GM19043 (cell line): ENCODE results near the gene RAD50.

Experiments used
- ATAC-seq: cut with Tn5 transposase; IDR thresholded peaks from one replicate; pipeline ENCODE4 v1.9.1; 2021; ENCODE audit warnings: low read depth; ENCODE audit not compliant: unreplicated experiment

The RAD50 gene

DNA sequence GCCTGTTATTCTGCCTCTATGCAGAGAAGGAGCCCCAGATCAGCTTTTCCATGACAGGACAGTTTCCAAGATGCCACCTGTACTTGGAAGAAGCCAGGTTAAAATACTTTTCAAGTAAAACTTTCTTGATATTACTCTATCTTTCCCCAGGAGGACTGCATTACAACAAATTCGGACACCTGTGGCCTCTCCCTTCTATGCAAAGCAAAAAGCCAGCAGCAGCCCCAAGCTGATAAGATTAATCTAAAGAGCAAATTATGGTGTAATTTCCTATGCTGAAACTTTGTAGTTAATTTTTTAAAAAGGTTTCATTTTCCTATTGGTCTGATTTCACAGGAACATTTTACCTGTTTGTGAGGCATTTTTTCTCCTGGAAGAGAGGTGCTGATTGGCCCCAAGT, 116.7 kb downstream of the RAD50 start:
- ATAC-seq, result no peak

DNA sequence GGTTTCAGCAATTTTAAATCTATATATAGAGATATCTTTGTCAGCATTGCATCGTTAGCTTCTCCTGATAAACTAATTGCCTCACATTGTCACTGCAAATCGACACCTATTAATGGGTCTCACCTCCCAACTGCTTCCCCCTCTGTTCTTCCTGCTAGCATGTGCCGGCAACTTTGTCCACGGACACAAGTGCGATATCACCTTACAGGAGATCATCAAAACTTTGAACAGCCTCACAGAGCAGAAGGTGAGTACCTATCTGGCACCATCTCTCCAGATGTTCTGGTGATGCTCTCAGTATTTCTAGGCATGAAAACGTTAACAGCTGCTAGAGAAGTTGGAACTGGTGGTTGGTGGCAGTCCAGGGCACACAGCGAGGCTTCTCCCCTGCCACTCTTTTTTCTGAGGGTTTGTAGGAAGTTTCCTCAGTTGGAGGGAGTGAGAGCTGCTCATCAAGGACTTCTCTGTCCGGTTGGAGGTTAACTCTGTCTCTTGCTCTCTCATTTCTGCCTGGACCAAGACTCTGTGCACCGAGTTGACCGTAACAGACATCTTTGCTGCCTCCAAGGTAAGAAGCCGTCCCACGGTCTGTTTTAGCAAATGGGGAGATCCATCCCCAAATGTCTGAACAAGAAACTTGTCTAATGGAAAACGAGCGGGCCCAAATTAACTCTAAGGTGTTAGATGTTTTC, 117.3 kb downstream of the RAD50 start, which contains the start of gene IL4:
TSS of gene IL4 (plus strand) at position 51 of the 692 bp plus-strand sequence. CDS start at position 113, 62 bp downstream.
- ATAC-seq, result no peak

DNA sequence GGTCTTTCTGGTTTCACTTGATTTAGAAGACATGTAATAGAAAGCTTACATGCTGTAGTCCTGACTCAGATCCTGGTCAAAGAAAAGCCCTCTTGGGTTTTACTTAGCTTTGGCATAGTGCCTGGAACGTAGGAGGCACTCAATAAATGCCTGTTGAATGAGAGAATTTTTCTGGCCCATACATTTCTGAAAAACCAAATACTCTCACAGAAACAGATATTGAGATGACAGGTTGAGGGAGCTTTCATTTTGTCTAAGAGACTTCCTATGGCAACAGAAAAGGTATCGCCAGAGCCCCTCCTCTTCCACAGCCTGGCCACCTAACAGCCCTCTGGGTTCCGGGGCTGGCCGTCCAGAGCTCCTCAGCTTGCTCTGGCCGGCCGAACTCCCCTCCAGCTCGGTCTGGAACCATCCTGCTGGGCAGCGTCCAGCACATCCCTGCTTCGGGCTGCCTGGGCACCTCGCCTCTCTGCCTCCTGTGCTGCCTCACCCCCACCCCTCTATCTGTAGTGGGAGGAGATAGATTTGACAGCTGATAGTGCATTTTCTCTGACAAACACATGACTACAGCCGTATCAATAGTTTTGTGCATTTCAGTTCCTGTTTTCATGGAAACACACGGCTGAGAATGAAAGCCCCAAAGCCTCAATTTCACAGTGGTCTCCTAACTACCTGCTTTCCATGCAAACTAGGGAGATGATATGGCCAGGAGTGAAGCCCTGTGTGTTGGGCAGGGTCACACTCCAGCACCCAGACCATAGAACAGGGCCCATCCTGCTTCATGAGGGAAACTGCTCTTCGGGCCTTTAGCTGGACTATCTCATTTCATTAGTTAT, 118.1 kb downstream of the RAD50 start:
- ATAC-seq, result peak; percentile 83

DNA sequence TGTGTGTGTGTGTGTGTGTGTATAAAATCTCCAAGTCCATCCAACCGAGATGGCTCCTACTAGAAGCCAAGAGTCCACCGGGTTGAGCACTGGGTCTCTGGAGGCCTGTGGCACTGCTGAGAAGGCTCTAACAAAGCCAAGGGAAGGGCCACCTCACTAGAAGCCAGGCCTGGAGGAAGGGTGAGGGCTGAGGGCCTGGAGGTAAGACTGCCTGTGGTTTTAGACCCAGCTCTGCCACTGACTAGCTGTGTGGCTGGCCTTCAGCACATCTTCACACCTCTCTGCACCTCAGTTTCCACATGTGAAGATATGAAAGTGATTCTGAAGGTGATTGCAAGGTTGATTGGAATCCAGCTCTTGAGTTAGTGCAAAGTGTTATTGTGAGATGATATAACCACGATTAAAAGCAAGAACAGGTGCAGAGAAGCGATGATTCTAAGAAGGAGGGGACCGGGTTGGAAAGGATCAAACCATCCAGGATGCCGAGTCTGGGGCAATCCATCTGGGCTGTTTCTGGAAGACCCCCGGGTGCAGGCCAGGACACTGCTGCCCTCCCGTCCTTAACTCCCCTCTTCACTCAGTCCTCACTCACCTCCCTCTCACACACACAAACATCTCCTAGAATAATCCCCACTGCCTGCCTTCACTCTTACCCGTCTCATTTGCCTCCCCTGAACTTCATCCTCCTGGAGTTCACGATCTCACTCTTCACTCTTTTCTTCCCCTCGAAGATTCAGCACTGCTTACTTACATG, 119.3 kb downstream of the RAD50 start:
- ATAC-seq, result no peak

DNA sequence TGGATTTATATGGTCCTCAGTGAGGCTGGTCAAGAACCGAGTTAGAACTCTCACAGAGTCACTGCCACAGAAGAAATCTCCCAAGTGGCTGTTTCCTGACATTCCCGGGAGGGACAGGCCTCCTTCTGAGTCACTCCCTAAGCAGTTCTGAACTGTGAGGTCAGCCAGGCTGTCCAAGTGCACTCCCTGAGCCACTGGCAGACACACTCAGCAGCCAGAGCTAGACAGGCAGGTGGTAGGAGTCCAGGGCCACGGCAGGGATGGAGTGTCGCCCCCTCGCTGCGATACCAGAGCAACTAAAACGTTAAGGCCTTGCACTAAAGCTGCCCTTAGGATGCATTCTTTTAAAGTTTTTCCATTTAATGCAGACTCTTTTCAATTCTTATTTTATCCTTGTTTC, 120.4 kb downstream of the RAD50 start:
- ATAC-seq, result no peak

DNA sequence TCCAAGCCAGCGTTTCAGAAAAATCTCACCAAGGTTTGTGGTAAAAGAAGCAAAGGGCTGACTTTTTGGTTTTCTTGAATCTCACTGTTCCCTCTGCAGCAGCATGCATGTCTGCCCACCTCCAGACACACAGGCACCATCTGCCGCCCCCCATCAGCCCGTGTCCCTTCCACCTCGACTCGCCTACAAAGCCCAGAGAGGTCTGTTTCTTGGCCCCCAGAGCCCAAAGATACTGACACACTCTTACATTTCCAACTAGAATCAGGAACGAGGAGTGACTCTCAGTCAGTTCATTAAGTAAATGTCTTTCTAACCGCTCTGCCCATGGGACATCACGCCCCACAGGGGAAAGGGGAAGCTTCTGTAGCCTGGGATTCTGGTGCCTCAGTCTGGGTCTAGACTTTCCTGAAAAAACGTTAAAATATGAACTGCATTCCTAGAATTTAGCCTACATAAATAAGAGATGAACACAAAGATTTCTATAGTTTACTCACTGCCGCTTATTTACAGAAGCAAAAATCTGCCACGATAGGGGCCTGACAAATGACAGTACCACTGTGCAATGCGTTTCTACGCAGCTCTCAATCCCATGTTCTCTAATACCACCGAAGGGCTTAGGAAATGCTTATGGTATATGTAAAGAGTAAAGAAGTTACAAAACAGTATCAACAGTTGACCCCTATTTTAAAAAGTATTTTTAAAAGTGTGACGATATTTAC, 121.1 kb downstream of the RAD50 start:
- no peak for ATAC-seq

DNA sequence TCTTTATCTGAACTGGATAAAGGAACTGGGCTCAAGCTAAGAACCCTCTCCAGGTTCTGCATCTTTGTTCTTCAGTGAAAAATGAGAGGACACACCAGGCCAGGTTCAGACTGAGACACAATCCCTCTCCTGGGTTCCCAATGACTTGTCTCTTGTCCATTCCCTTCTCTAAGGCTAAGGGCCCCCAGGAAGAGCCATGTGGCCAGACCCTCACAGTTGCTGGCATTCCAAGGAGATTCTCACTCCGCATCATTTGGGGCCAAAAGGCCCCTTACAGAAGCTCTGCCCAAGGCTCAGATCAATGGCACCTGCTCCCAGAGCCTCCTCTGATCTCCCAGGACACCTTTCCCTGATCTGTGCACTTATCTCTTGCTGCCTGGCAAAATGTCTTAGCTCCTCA, 122.0 kb downstream of the RAD50 start:
- ATAC-seq, result no peak

DNA sequence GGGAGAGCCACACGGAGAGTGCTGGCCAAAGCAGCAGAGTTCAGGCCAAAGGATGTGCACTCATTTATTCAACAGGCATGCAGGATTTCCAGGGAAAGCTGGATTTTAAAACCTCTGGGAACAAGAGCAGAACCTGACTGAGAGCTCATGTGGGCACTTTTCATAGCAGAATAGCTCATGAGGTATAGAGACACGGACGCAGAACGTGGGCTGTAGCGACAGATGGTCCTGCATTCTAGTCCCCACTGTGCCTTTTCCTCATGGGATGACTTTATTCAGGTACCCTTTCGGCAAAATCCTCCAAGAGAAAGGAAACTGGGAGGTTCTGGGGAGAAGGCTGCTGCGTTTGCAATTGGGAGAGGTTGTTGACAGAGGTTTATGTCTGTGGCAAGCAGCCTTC, 122.4 kb downstream of the RAD50 start:
- no peak for ATAC-seq

- ATAC-seq, result no peak
Observed at GRCh38 chr5:132679717-132680380, 123.1 kb downstream of the RAD50 start.

DNA sequence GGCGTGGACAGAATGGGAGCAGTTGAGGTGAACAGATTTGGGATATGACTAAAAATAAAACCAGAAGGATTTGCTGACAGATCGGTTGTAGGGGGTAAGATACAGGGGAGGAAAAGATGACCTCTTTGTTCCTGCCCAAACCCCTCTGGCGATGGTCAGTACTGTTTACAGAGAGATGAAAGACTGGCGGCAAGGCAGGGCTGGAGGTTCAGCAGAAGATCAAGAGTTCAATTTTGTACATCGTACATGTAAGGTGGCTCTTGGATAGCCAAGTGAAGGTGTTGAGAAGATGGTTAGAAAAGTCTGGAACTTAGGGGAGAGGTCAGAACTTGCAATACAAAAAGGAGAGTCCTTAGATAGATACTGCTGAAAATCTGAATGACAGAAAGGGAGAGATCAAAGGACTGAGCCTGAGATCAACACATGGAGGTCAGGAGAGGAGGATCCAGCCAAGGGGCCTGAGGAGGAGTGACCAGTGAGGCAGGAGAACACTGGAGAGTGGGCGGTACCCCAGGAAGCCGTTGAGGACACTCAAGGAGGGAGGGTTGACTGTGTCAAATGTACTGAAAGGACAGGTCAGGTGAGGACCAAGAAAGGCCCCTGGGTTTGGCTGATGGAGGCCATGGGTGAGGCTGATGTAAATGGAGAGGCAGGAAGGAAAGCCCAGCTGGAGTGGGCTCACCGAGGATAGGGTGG, 124.2 kb downstream of the RAD50 start:
- ATAC-seq, result no peak

DNA sequence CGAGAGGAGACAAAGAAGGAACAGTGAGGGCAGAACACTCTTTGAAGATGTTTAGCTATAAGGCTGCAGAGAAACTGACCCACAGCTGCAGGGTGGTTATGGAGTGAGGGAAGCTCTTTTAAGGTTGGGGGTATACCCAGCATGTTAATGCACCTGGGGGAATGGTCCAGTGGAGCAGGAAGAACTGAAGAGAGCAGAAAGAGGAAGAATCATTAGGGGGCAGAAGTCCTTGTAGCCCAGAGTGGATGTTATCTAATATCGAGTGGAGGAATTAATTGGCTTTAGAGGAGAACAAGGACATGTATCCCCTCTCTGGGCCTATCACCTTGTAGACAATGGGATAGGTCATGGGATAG, 124.7 kb downstream of the RAD50 start:
- ATAC-seq, result no peak

GRCh38 chr5:132681983-132682382, 125.2 kb downstream of the RAD50 start:
- ATAC-seq, result no peak

DNA sequence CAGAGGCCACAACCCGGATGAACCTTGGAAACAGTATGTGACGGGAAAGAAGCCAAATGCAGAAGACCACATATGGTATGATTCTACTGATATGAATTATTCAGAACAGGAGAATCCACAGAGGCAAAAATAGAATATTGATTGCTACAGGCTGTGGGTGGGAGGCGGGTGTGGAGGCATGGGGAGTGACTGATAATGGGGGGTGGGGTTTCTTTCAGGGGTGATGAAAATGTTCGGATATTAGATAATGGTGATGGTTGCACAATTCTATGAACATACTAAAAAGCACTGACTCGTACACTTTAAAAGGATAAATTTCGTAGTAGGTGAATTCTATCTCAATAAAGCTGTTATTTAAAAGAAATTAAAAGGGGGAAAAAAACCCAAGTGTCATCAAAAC, 127.7 kb downstream of the RAD50 start:
- no peak for ATAC-seq

DNA sequence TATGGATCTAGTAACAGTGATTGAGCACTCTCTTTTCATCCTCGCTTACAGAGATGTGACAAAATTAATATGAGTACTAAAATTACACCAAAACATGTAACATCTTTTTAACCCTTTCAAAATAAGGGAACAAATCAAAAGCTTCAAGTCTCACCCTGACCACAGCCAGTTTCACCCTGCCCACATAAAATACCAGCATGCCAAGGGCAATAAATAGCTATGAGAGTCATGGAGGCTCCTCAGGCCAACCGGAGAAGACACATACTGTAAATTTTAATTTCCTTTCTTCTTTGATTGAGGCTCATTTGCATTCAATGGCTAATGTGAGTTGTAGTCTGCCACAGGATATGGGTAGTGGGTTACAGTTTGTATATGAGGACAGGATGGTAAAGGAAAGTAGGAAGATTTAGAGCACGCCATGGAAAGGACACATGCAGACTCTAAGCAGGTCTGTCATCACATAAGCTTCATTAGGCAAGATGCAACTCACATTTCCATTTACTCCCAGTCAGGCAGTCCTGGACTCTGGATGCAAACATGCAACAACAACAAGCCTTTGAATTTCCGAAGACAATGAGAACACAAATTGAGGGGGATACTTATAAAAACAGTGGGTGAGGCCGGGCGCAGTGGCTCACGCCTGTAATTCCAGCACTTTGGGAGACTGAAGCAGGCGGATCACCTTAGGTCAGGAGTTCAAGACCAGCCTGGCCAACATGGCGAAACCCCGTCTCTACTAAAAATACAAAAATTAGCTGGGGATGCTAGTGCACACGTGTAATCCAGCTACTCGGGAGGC, 128.3 kb downstream of the RAD50 start:
- ATAC-seq, result no peak

DNA sequence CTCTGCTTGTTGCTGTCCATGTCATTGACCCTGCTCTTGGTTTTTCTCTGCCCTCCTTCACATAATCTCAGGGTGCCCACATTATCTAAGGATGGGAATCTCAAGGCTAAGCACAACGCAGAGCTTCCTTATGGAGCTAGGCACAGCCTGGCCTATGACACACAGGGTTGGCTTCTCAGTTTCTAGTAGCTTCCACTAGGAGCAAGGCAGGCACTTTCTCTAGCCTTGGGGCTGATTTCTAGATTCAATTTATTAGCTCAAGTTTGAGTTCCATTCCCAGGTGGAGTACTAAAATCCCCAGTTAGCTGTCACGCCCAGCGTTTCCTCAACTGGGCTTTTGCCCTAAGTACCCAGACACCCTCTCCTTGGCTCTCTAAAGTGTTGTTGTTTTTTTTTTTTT, 129.4 kb downstream of the RAD50 start:
- ATAC-seq, result no peak

DNA sequence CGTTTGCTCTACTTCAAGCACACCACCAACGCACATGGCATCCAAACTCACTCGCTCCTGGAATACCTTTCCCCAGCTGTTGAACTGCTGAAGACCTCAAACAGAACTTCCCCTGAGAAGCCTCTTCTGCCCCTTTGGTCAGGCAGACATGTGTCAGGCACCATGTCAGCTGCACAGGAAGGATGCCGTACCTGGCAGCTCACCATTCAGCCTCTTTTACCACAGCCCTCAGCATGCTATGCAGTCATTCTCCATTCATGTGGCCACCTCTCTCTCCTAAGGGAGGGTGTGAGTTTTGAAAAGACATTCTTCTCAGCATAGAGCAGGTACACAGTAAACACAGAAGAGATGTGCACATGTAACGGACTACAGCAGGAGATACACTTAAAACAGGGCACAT, 131.2 kb downstream of the RAD50 start:
- no peak for ATAC-seq

- ATAC-seq, result peak; percentile 43
Observed at GRCh38 chr5:132688536-132689339, 132.0 kb downstream of the RAD50 start.

- no peak for ATAC-seq
Observed at GRCh38 chr5:132689513-132689912, 132.7 kb downstream of the RAD50 start.
